Progenitor cell of endocrine pancreas (in vitro differentiated cells): ENCODE results near the gene NKG7. TPM values are rescaled to one million over a fixed set of nuclear protein-coding genes. Genes with fewer than 3 reads are reported as not detected.

Source experiments
- DNase-seq: peaks from one replicate; pipeline ENCODE4 v3.0.0; 2021; ENCODE audit warnings: low spot score; ENCODE audit not compliant: unreplicated experiment
- H3K27ac Mint-ChIP-seq: 2 replicates; pipeline ENCODE4 v1.8.0; 2021; ENCODE audit warnings: mild to moderate bottlenecking, moderate library complexity, mixed read lengths
- H3K27me3 Mint-ChIP-seq: 2 replicates; pipeline ENCODE4 v1.8.0; 2021; ENCODE audit warnings: mixed read lengths
- H3K36me3 Mint-ChIP-seq: 2 replicates; pipeline ENCODE4 v1.8.0; 2022; ENCODE audit warnings: mixed read lengths; ENCODE audit not compliant: insufficient read depth
- H3K4me1 Mint-ChIP-seq: 2 replicates; pipeline ENCODE4 v1.8.0; 2021; ENCODE audit warnings: low read depth, mixed read lengths
- H3K4me3 Mint-ChIP-seq: 2 replicates; pipeline ENCODE4 v1.8.0; 2021; ENCODE audit warnings: low read depth, mild to moderate bottlenecking, moderate library complexity, mixed read lengths
- H3K9me3 Mint-ChIP-seq: 2 replicates; pipeline ENCODE4 v1.8.0; 2021; ENCODE audit warnings: low read depth, mixed read lengths
- CTCF ChIP-seq: fragments of 200-600 bp; sonication (generic); IDR thresholded peaks from one replicate; pipeline ENCODE4 v1.5.0; 2021; ENCODE audit warnings: antibody characterized with exemption, mild to moderate bottlenecking; ENCODE audit not compliant: unreplicated experiment
- total RNA-seq: library from RNA; stranded (reverse); gene quantifications from 2 replicates; pipeline ENCODE4 v1.2.1, GENCODE V29; 2021

Gene NKG7
- total RNA-seq, 1 donor from 2014 or later = not detected

DNA sequence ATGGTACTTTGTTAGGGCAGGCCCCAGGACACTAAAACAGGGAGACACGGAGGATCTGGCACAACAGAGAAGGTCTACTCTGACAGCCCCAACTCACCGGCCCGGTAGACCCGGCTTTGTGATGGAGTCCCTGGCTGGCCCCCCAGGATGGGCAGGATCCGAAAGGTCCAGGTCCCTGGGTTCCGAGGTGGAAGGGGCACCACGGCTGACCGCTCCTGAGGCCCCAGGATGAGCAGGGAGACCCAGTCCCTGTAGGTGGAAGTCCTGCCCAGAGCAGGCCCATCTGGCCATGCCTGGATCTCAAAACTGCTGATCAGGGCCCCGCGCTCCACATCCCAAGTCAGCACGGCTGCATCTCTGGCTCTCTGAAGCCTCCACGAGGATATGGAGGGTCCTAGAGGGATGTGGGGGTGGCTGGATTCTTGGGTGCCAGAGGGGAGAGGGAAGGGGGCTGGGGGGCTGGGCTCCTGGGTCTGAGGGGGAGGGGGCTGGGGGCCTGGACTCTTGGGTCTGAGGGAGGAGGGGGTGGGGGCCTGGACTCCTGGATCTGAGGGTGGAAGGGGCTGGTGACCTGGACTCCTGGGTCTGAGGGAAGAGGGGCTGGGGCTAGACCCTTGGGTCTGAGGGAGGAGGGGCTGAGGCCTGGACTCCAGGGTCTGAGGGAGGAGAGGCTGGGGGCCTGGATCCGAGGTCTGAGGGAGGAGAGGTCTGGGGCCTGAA is 35.2 kb downstream of the NKG7 start:
- Mint-ChIP-seq H3K9me3 (no peaks in the 10 kb centered on the region), H3K4me1 (peaks cover 4% of the 10 kb centered on the region), H3K4me3 (no peak overlapping the region), H3K27me3 (peaks cover 16% of the 10 kb centered on the region), H3K36me3 (no peaks in the 10 kb centered on the region), H3K27ac (no peak overlapping the region)
- DNase-seq = no peak
- TF ChIP-seq CTCF = no peak

GRCh38 chr19:51333836-51334460 is 38.5 kb downstream of the NKG7 start:
- Mint-ChIP-seq H3K9me3 (peaks cover 4% of the 10 kb centered on the region), H3K4me3 (no peak overlapping the region), H3K27me3 (no peaks in the 10 kb centered on the region), H3K4me1 (peaks cover 9% of the 10 kb centered on the region), H3K27ac (no peak overlapping the region), H3K36me3 (peaks cover 19% of the 10 kb centered on the region)
- no peak for TF ChIP-seq CTCF
- no peak for DNase-seq

GRCh38 chr19:51331716-51332115 is 40.7 kb downstream of the NKG7 start:
- no peak overlapping the region for H3K4me3 Mint-ChIP-seq
- no peak overlapping the region for H3K27ac Mint-ChIP-seq
- no peak for DNase-seq
- H3K36me3 Mint-ChIP-seq = peaks cover 21% of the 10 kb centered on the region
- no peak for TF ChIP-seq CTCF
- H3K27me3 Mint-ChIP-seq = no peaks in the 10 kb centered on the region
- H3K9me3 Mint-ChIP-seq = peaks cover 4% of the 10 kb centered on the region
- peaks cover 8% of the 10 kb centered on the region for H3K4me1 Mint-ChIP-seq

GRCh38 chr19:51331193-51331592 is 41.3 kb downstream of the NKG7 start:
- no peak for TF ChIP-seq CTCF
- DNase-seq = no peak
- peaks cover 4% of the 10 kb centered on the region for H3K9me3 Mint-ChIP-seq
- H3K27ac Mint-ChIP-seq = no peak overlapping the region
- H3K4me1 Mint-ChIP-seq = peaks cover 8% of the 10 kb centered on the region
- H3K36me3 Mint-ChIP-seq = peaks cover 21% of the 10 kb centered on the region
- H3K4me3 Mint-ChIP-seq = no peak overlapping the region
- no peaks in the 10 kb centered on the region for H3K27me3 Mint-ChIP-seq

GRCh38 chr19:51330366-51330765 is 42.1 kb downstream of the NKG7 start:
- no peak for TF ChIP-seq CTCF
- Mint-ChIP-seq H3K27ac (no peak overlapping the region), H3K27me3 (no peaks in the 10 kb centered on the region), H3K4me3 (no peak overlapping the region), H3K4me1 (peaks cover 8% of the 10 kb centered on the region), H3K36me3 (peaks cover 28% of the 10 kb centered on the region), H3K9me3 (peaks cover 4% of the 10 kb centered on the region)
- DNase-seq = no peak
